Trophoblast cell (in vitro differentiated cells and primary cell): ENCODE results near the gene KIAA0513.
A peak's percentile ranks its signal among the peaks of the same experiment; 100 is the strongest.

ENCODE experiments used
- DNase-seq, 2 donors: peaks; one replicate each; pipeline ENCODE4 v3.0.0-alpha.2; 2016
- H2AFZ ChIP-seq: 2 replicates; pipeline ENCODE4 v1.6.1; 2013; ENCODE audit warnings: low read length, moderate library complexity, mild to moderate bottlenecking; ENCODE audit not compliant: insufficient read depth, poor library complexity
- H2AK5ac ChIP-seq: 2 replicates; pipeline ENCODE4 v1.6.1; 2013; ENCODE audit warnings: mild to moderate bottlenecking, low read length
- H2BK120ac ChIP-seq: 2 replicates; pipeline ENCODE4 v1.6.1; 2013; ENCODE audit warnings: low read length, mild to moderate bottlenecking, moderate library complexity; ENCODE audit not compliant: insufficient read depth, poor library complexity
- H2BK12ac ChIP-seq: 2 replicates; pipeline ENCODE4 v1.6.1; 2013; ENCODE audit warnings: mild to moderate bottlenecking, low read length, moderate library complexity
- H2BK5ac ChIP-seq: 2 replicates; pipeline ENCODE4 v1.6.1; 2013; ENCODE audit warnings: low read length, low read depth, moderate library complexity, mild to moderate bottlenecking; ENCODE audit not compliant: poor library complexity
- H3K14ac ChIP-seq: 2 replicates; pipeline ENCODE4 v1.6.1; 2013; ENCODE audit warnings: mild to moderate bottlenecking, low read length
- H3K18ac ChIP-seq: 2 replicates; pipeline ENCODE4 v1.6.1; 2013; ENCODE audit warnings: mild to moderate bottlenecking, low read length
- H3K23ac ChIP-seq: 2 replicates; pipeline ENCODE4 v1.6.1; 2013; ENCODE audit warnings: low read length
- H3K27ac ChIP-seq: 2 replicates; pipeline ENCODE4 v1.5.1; 2013; ENCODE audit warnings: low read depth, mild to moderate bottlenecking, inconsistent platforms, low read length, moderate library complexity
- H3K27me3 ChIP-seq: 2 replicates; pipeline ENCODE4 v1.6.1; 2013; ENCODE audit warnings: inconsistent platforms, mild to moderate bottlenecking, low read length, moderate library complexity; ENCODE audit not compliant: insufficient read depth
- H3K36me3 ChIP-seq, 2 experiments: 1 replicate in 1 of 2; 2 replicates in 1 of 2; pipeline ENCODE4 v1.6.1; 2013; ENCODE audit warnings: low read length in 2 of 2, mild to moderate bottlenecking in 2 of 2, moderate library complexity in 1 of 2; ENCODE audit not compliant: insufficient read depth in 2 of 2, control insufficient read depth in 1 of 2
- H3K4ac ChIP-seq: 2 replicates; pipeline ENCODE4 v1.6.1; 2013; ENCODE audit warnings: low read depth, mild to moderate bottlenecking, low read length, moderate library complexity
- H3K4me1 ChIP-seq, 2 experiments: 1 replicate in 1 of 2; 2 replicates in 1 of 2; pipeline ENCODE4 v1.6.1; 2013; ENCODE audit warnings: low read length in 2 of 2, mild to moderate bottlenecking in 2 of 2, moderate library complexity in 1 of 2; ENCODE audit not compliant: insufficient read depth in 2 of 2, control insufficient read depth in 1 of 2
- H3K4me2 ChIP-seq: 2 replicates; pipeline ENCODE4 v1.6.1; 2013; ENCODE audit warnings: inconsistent platforms, mild to moderate bottlenecking, low read length, moderate library complexity
- H3K4me3 ChIP-seq: 2 replicates; pipeline ENCODE4 v1.5.1; 2013; ENCODE audit warnings: mild to moderate bottlenecking, low read depth, low read length, inconsistent platforms
- H3K79me1 ChIP-seq: one replicate; pipeline ENCODE4 v1.6.1; 2013; ENCODE audit warnings: low read length
- H3K79me2 ChIP-seq: 2 replicates; pipeline ENCODE4 v1.6.1; 2013; ENCODE audit warnings: low read length, mild to moderate bottlenecking; ENCODE audit not compliant: control insufficient read depth, insufficient read depth, poor library complexity
- H3K9ac ChIP-seq: 2 replicates; pipeline ENCODE4 v1.6.1; 2013; ENCODE audit warnings: mild to moderate bottlenecking, low read length
- H3K9me3 ChIP-seq: 2 replicates; pipeline ENCODE4 v1.6.1; 2013; ENCODE audit warnings: low read depth, mild to moderate bottlenecking, control low read depth, inconsistent platforms, low read length; ENCODE audit not compliant: insufficient read depth
- H4K12ac ChIP-seq: 2 replicates; pipeline ENCODE4 v1.6.1; 2013; ENCODE audit warnings: low read depth, mild to moderate bottlenecking, low read length, moderate library complexity
- H4K8ac ChIP-seq: 2 replicates; pipeline ENCODE4 v1.6.1; 2013; ENCODE audit warnings: low read depth, mild to moderate bottlenecking, low read length, moderate library complexity
- H4K91ac ChIP-seq: one replicate; pipeline ENCODE4 v1.6.1; 2013; ENCODE audit warnings: low read depth, mild to moderate bottlenecking, low read length, moderate library complexity
- WGBS: extraction: QIAGEN DNeasy Blood & Tissue Kit; methylation state at CpG from one replicate; pipeline ENCODE4 v1.1.7; 2013; ENCODE audit warnings: missing lambda C conversion rate; ENCODE audit not compliant: insufficient read length, insufficient coverage; ENCODE audit errors: extremely low coverage; 5-methylcytosine and 5-hydroxymethylcytosine counted together

KIAA0513 gene

DNA sequence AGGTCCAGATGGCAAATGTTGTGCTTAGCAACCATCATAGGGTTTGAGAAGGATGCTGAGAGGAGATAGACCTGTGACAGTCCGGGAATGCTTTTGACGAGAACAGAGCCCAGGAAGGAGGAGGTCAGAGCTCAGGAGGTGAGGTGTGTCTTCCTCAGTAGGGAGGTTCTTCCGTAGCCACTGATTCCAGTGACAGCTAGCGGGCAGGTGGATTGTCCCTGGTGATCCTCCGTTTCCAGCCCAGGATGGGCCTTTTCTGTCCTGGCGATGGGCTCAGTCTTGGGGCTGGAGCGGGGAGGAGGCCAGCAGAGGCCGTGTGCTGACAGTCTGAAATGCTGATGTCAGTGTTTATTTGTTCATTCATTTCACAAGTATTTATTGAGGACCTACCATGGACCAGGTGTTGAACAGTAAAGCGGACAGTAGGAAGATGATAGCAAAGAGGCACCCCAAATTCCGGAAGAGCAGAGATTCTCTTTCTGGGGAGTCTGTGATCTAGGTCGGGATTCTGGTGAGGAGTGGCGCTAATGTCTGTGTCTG is 38.8 kb downstream of the KIAA0513 start:
- Histone ChIP-seq H3K9me3 (no peaks in the 10 kb centered on the region), H4K12ac (no peak overlapping the region), H3K9ac (no peak overlapping the region), H3K23ac (no peak overlapping the region), H2BK120ac (no peak overlapping the region), H3K27me3 (no peaks in the 10 kb centered on the region), H3K4ac (no peak overlapping the region), H3K79me2 (no peaks in the 10 kb centered on the region), H3K4me3 (no peak overlapping the region), H2AFZ (no peak overlapping the region), H3K14ac (no peak overlapping the region), H2BK12ac (no peak overlapping the region), H3K36me3 (peaks cover 5 to 6% of the 10 kb centered on the region in 2 experiments), H3K4me2 (no peak overlapping the region), H2AK5ac (no peak overlapping the region), H3K79me1 (no peaks in the 10 kb centered on the region), H3K27ac (no peak overlapping the region), H4K8ac (no peak overlapping the region), H4K91ac (no peak overlapping the region), H3K4me1 (no peaks in the 10 kb centered on the region), H3K18ac (no peak overlapping the region), H2BK5ac (no peak overlapping the region)
- no CpG with 5 or more reads among the region's 12 CpGs for WGBS
- DNase-seq, result no peak

DNA sequence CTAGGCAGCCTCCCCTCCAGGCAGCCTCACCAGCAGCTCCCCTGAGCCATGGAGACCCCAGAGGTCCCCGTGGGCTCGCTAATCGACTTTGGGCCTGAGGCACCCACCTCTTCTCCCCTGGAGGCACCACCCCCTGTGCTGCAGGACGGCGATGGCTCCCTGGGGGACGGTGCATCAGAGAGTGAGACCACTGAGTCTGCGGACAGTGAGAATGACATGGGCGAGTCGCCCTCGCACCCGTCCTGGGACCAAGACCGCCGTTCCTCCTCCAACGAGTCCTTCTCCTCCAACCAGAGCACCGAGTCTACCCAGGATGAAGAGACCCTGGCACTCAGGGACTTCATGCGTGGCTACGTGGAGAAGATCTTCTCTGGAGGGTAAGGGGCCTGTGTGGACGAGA is 39.4 kb downstream of the KIAA0513 start:
- Histone ChIP-seq H3K23ac (no peak overlapping the region), H2BK5ac (no peak overlapping the region), H3K27ac (no peak overlapping the region), H3K79me1 (no peaks in the 10 kb centered on the region), H3K4me1 (no peaks in the 10 kb centered on the region), H2BK120ac (no peak overlapping the region), H3K4me2 (no peak overlapping the region), H2AK5ac (no peak overlapping the region), H4K91ac (no peak overlapping the region), H4K12ac (no peak overlapping the region), H4K8ac (no peak overlapping the region), H3K79me2 (no peaks in the 10 kb centered on the region), H3K27me3 (no peaks in the 10 kb centered on the region), H3K4me3 (no peak overlapping the region), H3K9ac (no peak overlapping the region), H3K18ac (no peak overlapping the region), H3K14ac (no peak overlapping the region), H3K9me3 (no peaks in the 10 kb centered on the region), H2AFZ (no peak overlapping the region), H2BK12ac (no peak overlapping the region), H3K36me3 (peaks cover 5 to 6% of the 10 kb centered on the region in 2 experiments), H3K4ac (no peak overlapping the region)
- no peak for DNase-seq
- WGBS, result no CpG with 5 or more reads among the region's 18 CpGs

DNA sequence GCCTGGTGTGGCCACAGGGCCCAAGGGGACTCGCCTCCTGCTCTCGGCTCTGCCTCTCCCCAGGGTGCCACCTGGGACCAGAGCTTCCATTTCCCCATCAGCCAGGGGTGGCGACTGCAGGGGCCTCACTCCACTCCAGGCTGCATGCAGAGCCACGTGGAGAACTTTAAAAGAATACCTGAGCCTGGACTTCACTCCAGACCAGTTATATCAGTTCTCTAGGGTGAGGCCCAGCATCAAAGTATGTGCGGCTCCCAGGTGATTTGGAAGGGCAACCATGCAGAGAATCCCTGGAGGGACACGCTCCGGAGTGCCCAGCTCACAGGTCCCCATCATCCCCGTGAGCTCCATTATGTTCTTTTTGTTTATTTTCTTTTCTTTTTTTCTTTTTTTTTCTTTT is 39.8 kb downstream of the KIAA0513 start:
- Histone ChIP-seq H3K4ac (no peak overlapping the region), H3K79me1 (no peaks in the 10 kb centered on the region), H4K8ac (no peak overlapping the region), H3K23ac (no peak overlapping the region), H4K91ac (no peak overlapping the region), H2BK5ac (no peak overlapping the region), H2AK5ac (no peak overlapping the region), H3K27me3 (no peaks in the 10 kb centered on the region), H2AFZ (no peak overlapping the region), H3K9me3 (no peaks in the 10 kb centered on the region), H3K9ac (no peak overlapping the region), H3K36me3 (peaks cover 5 to 6% of the 10 kb centered on the region in 2 experiments), H2BK120ac (no peak overlapping the region), H3K27ac (no peak overlapping the region), H3K14ac (no peak overlapping the region), H3K18ac (no peak overlapping the region), H2BK12ac (no peak overlapping the region), H4K12ac (no peak overlapping the region), H3K4me3 (no peak overlapping the region), H3K4me2 (no peak overlapping the region), H3K79me2 (no peaks in the 10 kb centered on the region), H3K4me1 (no peaks in the 10 kb centered on the region)
- WGBS, result no CpG with 5 or more reads among the region's 8 CpGs
- DNase-seq, result peak; percentile 41 to 63

DNA sequence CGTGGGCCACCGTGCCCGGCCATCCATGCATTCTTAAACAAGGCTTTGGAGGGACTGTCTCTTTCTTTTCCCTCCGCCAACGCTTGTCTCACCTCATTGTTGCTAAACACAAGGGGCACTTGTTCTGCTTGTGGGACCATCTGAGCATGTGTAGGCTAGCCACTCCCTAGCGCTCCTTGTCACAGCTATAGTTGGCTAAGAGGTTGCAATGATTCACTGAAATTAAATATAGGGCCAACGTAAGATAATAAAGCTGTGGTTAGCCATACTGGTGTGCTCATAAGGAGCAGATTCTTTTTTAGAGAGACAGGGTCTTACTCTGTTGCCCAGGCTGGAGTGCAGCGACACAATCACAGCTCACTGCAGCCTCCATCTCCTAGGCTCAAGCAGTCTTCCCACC is 41.2 kb downstream of the KIAA0513 start:
- Histone ChIP-seq H3K27me3 (no peaks in the 10 kb centered on the region), H4K12ac (no peak overlapping the region), H2BK120ac (no peak overlapping the region), H2AK5ac (no peak overlapping the region), H3K4me1 (no peaks in the 10 kb centered on the region), H2BK12ac (no peak overlapping the region), H3K4me2 (no peak overlapping the region), H2BK5ac (no peak overlapping the region), H4K8ac (no peak overlapping the region), H3K27ac (no peak overlapping the region), H3K4me3 (no peak overlapping the region), H3K36me3 (peaks cover 11 to 12% of the 10 kb centered on the region in 2 experiments), H3K79me2 (no peaks in the 10 kb centered on the region), H3K79me1 (no peaks in the 10 kb centered on the region), H3K14ac (no peak overlapping the region), H4K91ac (no peak overlapping the region), H3K23ac (no peak overlapping the region), H3K9ac (no peak overlapping the region), H3K4ac (no peak overlapping the region), H3K9me3 (no peaks in the 10 kb centered on the region), H3K18ac (no peak overlapping the region), H2AFZ (no peak overlapping the region)
- WGBS, result no CpG with 5 or more reads among the region's 8 CpGs
- DNase-seq, result no peak
